Progenitor cell of endocrine pancreas (in vitro differentiated cells): Measurements from ENCODE around the gene RAB7A. TPM values are rescaled to one million over a fixed set of nuclear protein-coding genes. Genes with fewer than 3 reads are reported as not detected.
"Not testable (repeated sequence)": the region's sequence is repeated elsewhere in the genome, so short reads cannot be mapped to it uniquely, and the experiment has no call there.

Experiments used
- DNase-seq: peaks from one replicate; pipeline ENCODE4 v3.0.0; 2021; ENCODE audit warnings: low spot score; ENCODE audit not compliant: unreplicated experiment
- H3K27ac Mint-ChIP-seq: 2 replicates; pipeline ENCODE4 v1.8.0; 2021; ENCODE audit warnings: mild to moderate bottlenecking, moderate library complexity, mixed read lengths
- H3K27me3 Mint-ChIP-seq: 2 replicates; pipeline ENCODE4 v1.8.0; 2021; ENCODE audit warnings: mixed read lengths
- H3K36me3 Mint-ChIP-seq: 2 replicates; pipeline ENCODE4 v1.8.0; 2022; ENCODE audit warnings: mixed read lengths; ENCODE audit not compliant: insufficient read depth
- H3K4me1 Mint-ChIP-seq: 2 replicates; pipeline ENCODE4 v1.8.0; 2021; ENCODE audit warnings: low read depth, mixed read lengths
- H3K4me3 Mint-ChIP-seq: 2 replicates; pipeline ENCODE4 v1.8.0; 2021; ENCODE audit warnings: low read depth, mild to moderate bottlenecking, moderate library complexity, mixed read lengths
- H3K9me3 Mint-ChIP-seq: 2 replicates; pipeline ENCODE4 v1.8.0; 2021; ENCODE audit warnings: low read depth, mixed read lengths
- CTCF ChIP-seq: fragments of 200-600 bp; sonication (generic); IDR thresholded peaks from one replicate; pipeline ENCODE4 v1.5.0; 2021; ENCODE audit warnings: antibody characterized with exemption, mild to moderate bottlenecking; ENCODE audit not compliant: unreplicated experiment
- total RNA-seq: library from RNA; stranded (reverse); gene quantifications from 2 replicates; pipeline ENCODE4 v1.2.1, GENCODE V29; 2021

Gene RAB7A
- total RNA-seq, 1 donor from 2014 or later, result 130 TPM

GRCh38 chr3:128768471-128768870 lies 42.5 kb downstream of the RAB7A start:
- TF ChIP-seq CTCF, result no peak
- Mint-ChIP-seq H3K9me3 (peaks cover 10% of the 10 kb centered on the region), H3K27ac (peak overlapping the region; percentile 3), H3K27me3 (no peaks in the 10 kb centered on the region), H3K4me1 (peaks cover 14% of the 10 kb centered on the region), H3K36me3 (peaks cover 22% of the 10 kb centered on the region), H3K4me3 (no peak overlapping the region)
- DNase-seq, result no peak

- Mint-ChIP-seq H3K36me3 (peaks cover 19% of the 10 kb centered on the region), H3K9me3 (peaks cover 10% of the 10 kb centered on the region), H3K27ac (peak overlapping the region; percentile 12), H3K4me3 (no peak overlapping the region), H3K27me3 (no peaks in the 10 kb centered on the region), H3K4me1 (peaks cover 17% of the 10 kb centered on the region)
- TF ChIP-seq CTCF, result no peak
- no peak for DNase-seq
Measured at GRCh38 chr3:128770387-128770786, 44.4 kb downstream of the RAB7A start.

GRCh38 chr3:128773189-128773588 lies 47.2 kb downstream of the RAB7A start:
- not testable (repeated sequence) for DNase-seq, H3K4me3 Mint-ChIP-seq, H3K27ac Mint-ChIP-seq, H3K27me3 Mint-ChIP-seq
- peaks cover 10% of the 10 kb centered on the region for H3K9me3 Mint-ChIP-seq
- H3K36me3 Mint-ChIP-seq, result peaks cover 20% of the 10 kb centered on the region
- peaks cover 16% of the 10 kb centered on the region for H3K4me1 Mint-ChIP-seq

GRCh38 chr3:128773592-128773991 lies 47.6 kb downstream of the RAB7A start:
- Mint-ChIP-seq H3K36me3 (peaks cover 20% of the 10 kb centered on the region), H3K4me1 (peaks cover 16% of the 10 kb centered on the region), H3K9me3 (peaks cover 10% of the 10 kb centered on the region)
- H3K27ac Mint-ChIP-seq, H3K4me3 Mint-ChIP-seq, DNase-seq, H3K27me3 Mint-ChIP-seq: not testable (repeated sequence)

- no peak overlapping the region for H3K27ac Mint-ChIP-seq
- H3K4me1 Mint-ChIP-seq, result peaks cover 24% of the 10 kb centered on the region
- H3K27me3 Mint-ChIP-seq, result no peaks in the 10 kb centered on the region
- peaks cover 10% of the 10 kb centered on the region for H3K9me3 Mint-ChIP-seq
- peaks cover 20% of the 10 kb centered on the region for H3K36me3 Mint-ChIP-seq
- DNase-seq, result no peak
- TF ChIP-seq CTCF, result no peak
- peak overlapping the region; percentile 6 for H3K4me3 Mint-ChIP-seq
Measured at GRCh38 chr3:128775241-128775640, 49.3 kb downstream of the RAB7A start.

- TF ChIP-seq CTCF, result no peak
- H3K27ac Mint-ChIP-seq, result no peak overlapping the region
- no peak overlapping the region for H3K4me3 Mint-ChIP-seq
- no peak for DNase-seq
- peaks cover 24% of the 10 kb centered on the region for H3K4me1 Mint-ChIP-seq
- H3K9me3 Mint-ChIP-seq, result peaks cover 10% of the 10 kb centered on the region
- H3K27me3 Mint-ChIP-seq, result no peaks in the 10 kb centered on the region
- peaks cover 20% of the 10 kb centered on the region for H3K36me3 Mint-ChIP-seq
Measured at GRCh38 chr3:128775906-128776542, 50.0 kb downstream of the RAB7A start.
